WTC11 (cell line): ENCODE data around the gene ARPC1A.
"Not testable (repeated sequence)": the region's sequence is repeated elsewhere in the genome, so short reads cannot be mapped to it uniquely, and the experiment has no call there.

Experiments
- NFYB ChIP-seq: sonication (generic); formaldehyde crosslinking; conservative IDR thresholded peaks from 2 replicates; pipeline ENCODE4 v1.8.0; 2022; ENCODE audit warnings: low read depth, missing genetic modification reagents
- NR1H2 ChIP-seq: sonication (generic); formaldehyde crosslinking; IDR thresholded peaks from 2 replicates; pipeline ENCODE4 v1.9.0; 2021; ENCODE audit warnings: mild to moderate bottlenecking, moderate library complexity, missing genetic modification reagents
- SP1 ChIP-seq: sonication (generic); formaldehyde crosslinking; conservative IDR thresholded peaks from 2 replicates; pipeline ENCODE4 v1.8.1; 2022; ENCODE audit warnings: missing genetic modification reagents
- ZNF671 ChIP-seq: fragments of 250-450 bp; sonication (Bioruptor Pico); IDR thresholded peaks from 2 replicates; pipeline ENCODE4 v1.8.0; 2021; ENCODE audit warnings: mild to moderate bottlenecking
- TF ChIP-seq, protein P1 (sequence below): fragments of 200-600 bp; IDR thresholded peaks from 2 replicates; pipeline ENCODE4 v1.8.0; 2022; ENCODE audit warnings: antibody characterized with exemption
- TF ChIP-seq, protein P2 (sequence below): sonication (generic); formaldehyde crosslinking; IDR thresholded peaks from 2 replicates; pipeline ENCODE4 v1.8.0; 2023; ENCODE audit warnings: missing genetic modification reagents
- TF ChIP-seq, protein P3 (sequence below): sonication (generic); formaldehyde crosslinking; IDR thresholded peaks from 2 replicates; pipeline ENCODE4 v1.8.0; 2023; ENCODE audit warnings: mild to moderate bottlenecking, missing genetic modification reagents

DNA sequence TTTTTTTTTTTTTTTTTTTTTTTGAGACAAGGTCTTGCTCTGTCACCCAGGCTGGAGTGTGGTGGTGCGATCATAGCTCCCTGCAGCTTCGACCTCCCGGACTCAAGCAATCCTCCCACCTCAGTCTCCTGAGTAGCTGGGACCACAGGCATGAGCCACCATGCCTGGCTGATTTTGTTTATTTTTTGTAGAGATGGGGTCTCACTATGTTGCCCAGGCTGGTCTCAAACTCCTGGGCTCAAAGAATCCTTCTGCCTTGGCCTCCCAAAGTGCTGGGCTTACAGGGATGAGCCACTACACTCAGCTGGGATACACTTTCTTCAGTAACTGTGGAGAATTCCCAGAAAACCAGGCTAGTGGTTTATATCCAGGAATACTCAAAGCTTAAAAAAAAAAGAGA is 24.9 kb downstream of the ARPC1A start:
- TF ChIP-seq, protein P1, sequence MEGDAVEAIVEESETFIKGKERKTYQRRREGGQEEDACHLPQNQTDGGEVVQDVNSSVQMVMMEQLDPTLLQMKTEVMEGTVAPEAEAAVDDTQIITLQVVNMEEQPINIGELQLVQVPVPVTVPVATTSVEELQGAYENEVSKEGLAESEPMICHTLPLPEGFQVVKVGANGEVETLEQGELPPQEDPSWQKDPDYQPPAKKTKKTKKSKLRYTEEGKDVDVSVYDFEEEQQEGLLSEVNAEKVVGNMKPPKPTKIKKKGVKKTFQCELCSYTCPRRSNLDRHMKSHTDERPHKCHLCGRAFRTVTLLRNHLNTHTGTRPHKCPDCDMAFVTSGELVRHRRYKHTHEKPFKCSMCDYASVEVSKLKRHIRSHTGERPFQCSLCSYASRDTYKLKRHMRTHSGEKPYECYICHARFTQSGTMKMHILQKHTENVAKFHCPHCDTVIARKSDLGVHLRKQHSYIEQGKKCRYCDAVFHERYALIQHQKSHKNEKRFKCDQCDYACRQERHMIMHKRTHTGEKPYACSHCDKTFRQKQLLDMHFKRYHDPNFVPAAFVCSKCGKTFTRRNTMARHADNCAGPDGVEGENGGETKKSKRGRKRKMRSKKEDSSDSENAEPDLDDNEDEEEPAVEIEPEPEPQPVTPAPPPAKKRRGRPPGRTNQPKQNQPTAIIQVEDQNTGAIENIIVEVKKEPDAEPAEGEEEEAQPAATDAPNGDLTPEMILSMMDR = not testable (repeated sequence)
- not testable (repeated sequence) for TF ChIP-seq SP1; NFYB (CRISPR knock-in tag); ZNF671 (CRISPR knock-in tag); NR1H2
- TF ChIP-seq, protein P2, sequence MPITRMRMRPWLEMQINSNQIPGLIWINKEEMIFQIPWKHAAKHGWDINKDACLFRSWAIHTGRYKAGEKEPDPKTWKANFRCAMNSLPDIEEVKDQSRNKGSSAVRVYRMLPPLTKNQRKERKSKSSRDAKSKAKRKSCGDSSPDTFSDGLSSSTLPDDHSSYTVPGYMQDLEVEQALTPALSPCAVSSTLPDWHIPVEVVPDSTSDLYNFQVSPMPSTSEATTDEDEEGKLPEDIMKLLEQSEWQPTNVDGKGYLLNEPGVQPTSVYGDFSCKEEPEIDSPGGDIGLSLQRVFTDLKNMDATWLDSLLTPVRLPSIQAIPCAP (CRISPR knock-in tag) = not testable (repeated sequence)
- TF ChIP-seq, protein P3, sequence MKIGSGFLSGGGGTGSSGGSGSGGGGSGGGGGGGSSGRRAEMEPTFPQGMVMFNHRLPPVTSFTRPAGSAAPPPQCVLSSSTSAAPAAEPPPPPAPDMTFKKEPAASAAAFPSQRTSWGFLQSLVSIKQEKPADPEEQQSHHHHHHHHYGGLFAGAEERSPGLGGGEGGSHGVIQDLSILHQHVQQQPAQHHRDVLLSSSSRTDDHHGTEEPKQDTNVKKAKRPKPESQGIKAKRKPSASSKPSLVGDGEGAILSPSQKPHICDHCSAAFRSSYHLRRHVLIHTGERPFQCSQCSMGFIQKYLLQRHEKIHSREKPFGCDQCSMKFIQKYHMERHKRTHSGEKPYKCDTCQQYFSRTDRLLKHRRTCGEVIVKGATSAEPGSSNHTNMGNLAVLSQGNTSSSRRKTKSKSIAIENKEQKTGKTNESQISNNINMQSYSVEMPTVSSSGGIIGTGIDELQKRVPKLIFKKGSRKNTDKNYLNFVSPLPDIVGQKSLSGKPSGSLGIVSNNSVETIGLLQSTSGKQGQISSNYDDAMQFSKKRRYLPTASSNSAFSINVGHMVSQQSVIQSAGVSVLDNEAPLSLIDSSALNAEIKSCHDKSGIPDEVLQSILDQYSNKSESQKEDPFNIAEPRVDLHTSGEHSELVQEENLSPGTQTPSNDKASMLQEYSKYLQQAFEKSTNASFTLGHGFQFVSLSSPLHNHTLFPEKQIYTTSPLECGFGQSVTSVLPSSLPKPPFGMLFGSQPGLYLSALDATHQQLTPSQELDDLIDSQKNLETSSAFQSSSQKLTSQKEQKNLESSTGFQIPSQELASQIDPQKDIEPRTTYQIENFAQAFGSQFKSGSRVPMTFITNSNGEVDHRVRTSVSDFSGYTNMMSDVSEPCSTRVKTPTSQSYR = not testable (repeated sequence)
